NCI-H128 (cell line): ENCODE measurements around the gene FOXI1.
"Not testable (repeated sequence)": the region's sequence is repeated elsewhere in the genome, so short reads cannot be mapped to it uniquely, and the experiment has no call there.

Experiments used
- DNase-seq: peaks from one replicate; lab custom pipeline; 2025; ENCODE audit not compliant: unreplicated experiment; lab: John Stamatoyannopoulos, UW

FOXI1 gene

GRCh38 chr5:170126061-170126460 is 20.4 kb downstream of the FOXI1 start:
- DNase-seq, result no peak

GRCh38 chr5:170126626-170127025 is 20.9 kb downstream of the FOXI1 start:
- no peak for DNase-seq

- DNase-seq, result no peak
Observed at GRCh38 chr5:170131235-170131634, 25.5 kb downstream of the FOXI1 start.

- no peak for DNase-seq
Observed at GRCh38 chr5:170132269-170132975, 26.7 kb downstream of the FOXI1 start.

GRCh38 chr5:170132976-170133448 is 27.3 kb downstream of the FOXI1 start:
- no peak for DNase-seq

- DNase-seq, result no peak
Observed at GRCh38 chr5:170135796-170136490, 30.2 kb downstream of the FOXI1 start.

- DNase-seq, result no peak
Observed at GRCh38 chr5:170136506-170136905, 30.8 kb downstream of the FOXI1 start.

- DNase-seq, result no peak
Observed at GRCh38 chr5:170137694-170138214, 32.1 kb downstream of the FOXI1 start.

- no peak for DNase-seq
Observed at GRCh38 chr5:170138273-170138672, 32.6 kb downstream of the FOXI1 start.

- DNase-seq, result no peak
Observed at GRCh38 chr5:170139786-170140335, 34.2 kb downstream of the FOXI1 start.

GRCh38 chr5:170141196-170141595 is 35.5 kb downstream of the FOXI1 start:
- not testable (repeated sequence) for DNase-seq

GRCh38 chr5:170141636-170142035 is 35.9 kb downstream of the FOXI1 start:
- no peak for DNase-seq

- DNase-seq, result no peak
Observed at GRCh38 chr5:170142196-170142595, 36.5 kb downstream of the FOXI1 start.

- no peak for DNase-seq
Observed at GRCh38 chr5:170143091-170143490, 37.4 kb downstream of the FOXI1 start.

GRCh38 chr5:170143710-170144109 is 38.0 kb downstream of the FOXI1 start:
- DNase-seq, result no peak

- DNase-seq, result no peak
Observed at GRCh38 chr5:170144286-170145023, 38.8 kb downstream of the FOXI1 start.

- DNase-seq, result no peak
Observed at GRCh38 chr5:170145462-170145861, 39.8 kb downstream of the FOXI1 start.

GRCh38 chr5:170147051-170147752 is 41.5 kb downstream of the FOXI1 start:
- no peak for DNase-seq

GRCh38 chr5:170147753-170148264 is 42.1 kb downstream of the FOXI1 start:
- no peak for DNase-seq

GRCh38 chr5:170148430-170149205 is 42.9 kb downstream of the FOXI1 start:
- DNase-seq, result no peak
